GM12878 (cell line): ENCODE measurements around the gene NEU1. TPM values are rescaled to one million over a fixed set of nuclear protein-coding genes. Genes with fewer than 3 reads are reported as not detected.

Experiments
- BHLHE40 ChIP-seq, 2 experiments: fragments of 450-650 bp in 1 of 2; IDR thresholded peaks; 2 replicates each; pipeline ENCODE4 v1.6.1; 2011 to 2017; ENCODE audit warnings: low read depth in 2 of 2, borderline replicate concordance in 1 of 2, improper control_type of control experiment in 1 of 2, low read length in 1 of 2, mild to moderate bottlenecking in 1 of 2
- CREB1 ChIP-seq: IDR thresholded peaks from 2 replicates; pipeline ENCODE4 v1.6.1; 2012; ENCODE audit warnings: low read depth, mild to moderate bottlenecking, inconsistent platforms
- EP300 ChIP-seq, 2 experiments: fragments of 150-350 bp in 1 of 2; IDR thresholded peaks; 2 replicates each; pipeline ENCODE4 v1.6.1; 2011 to 2012; ENCODE audit warnings: low read depth in 2 of 2, low read length in 2 of 2, borderline replicate concordance in 1 of 2, improper control_type of control experiment in 1 of 2, inconsistent platforms in 1 of 2; ENCODE audit not compliant: control insufficient read depth in 1 of 2
- FOXK2 ChIP-seq: fragments of 450-650 bp; IDR thresholded peaks from 2 replicates; pipeline ENCODE4 v1.6.1; 2017; ENCODE audit warnings: mild to moderate bottlenecking, moderate library complexity
- KDM1A ChIP-seq: fragments of 200-600 bp; sonication (generic); IDR thresholded peaks from 2 replicates; pipeline ENCODE4 v1.6.1; 2016; ENCODE audit warnings: borderline replicate concordance
- MEF2B ChIP-seq: fragments of 450-650 bp; IDR thresholded peaks from 2 replicates; pipeline ENCODE4 v1.6.1; 2018; ENCODE audit warnings: mild to moderate bottlenecking, moderate library complexity; ENCODE audit not compliant: partially characterized antibody, poor library complexity, severe bottlenecking
- NR2F1 ChIP-seq: fragments of 450-650 bp; conservative IDR thresholded peaks from 2 replicates; pipeline ENCODE4 v1.6.1; 2017; ENCODE audit warnings: mild to moderate bottlenecking
- POLR2AphosphoS2 ChIP-seq: IDR thresholded peaks from 2 replicates; pipeline ENCODE4 v1.6.1; 2011; ENCODE audit warnings: low read depth, mild to moderate bottlenecking, low read length, improper control_type of control experiment, moderate library complexity
- RB1 ChIP-seq: fragments of 450-650 bp; formaldehyde crosslinking; IDR thresholded peaks from 2 replicates; pipeline ENCODE4 v1.6.1; 2017; ENCODE audit warnings: mild to moderate bottlenecking, borderline replicate concordance
- SP1 ChIP-seq: IDR thresholded peaks from one replicate; pipeline ENCODE4 v1.6.1; 2011; ENCODE audit warnings: low read depth, low read length
- SREBF2 ChIP-seq: IDR thresholded peaks from 2 replicates; pipeline ENCODE4 v1.6.1; 2012; ENCODE audit warnings: mild to moderate bottlenecking, low read length
- SUZ12 ChIP-seq: fragments of 200-600 bp; sonication (generic); IDR thresholded peaks from one replicate; pipeline ENCODE4 v1.6.1; 2018; ENCODE audit warnings: antibody characterized with exemption, mild to moderate bottlenecking; ENCODE audit not compliant: unreplicated experiment
- polyA plus RNA-seq, 11 experiments: library from polyadenylated mRNA; depleted of rRNA in 4 of 11; unstranded in 6 of 11; stranded (reverse) in 5 of 11; fragments of >200 nt; fragmentation: Nextera tagmentation in 4 of 11; fragmentation: Illumina TruSeq in 1 of 11; extraction: Ambion mirVana in 4 of 11; extraction: Trizol in 1 of 11; gene quantifications; 1 replicate in 1 of 11; 2 replicates in 10 of 11; pipeline versions ENCODE4 v1.2.1 to v1.2.3, GENCODE V29; 2011 to 2016; ENCODE audit warnings: inconsistent platforms in 2 of 11, missing spikeins in 2 of 11, low read depth in 1 of 11
- total RNA-seq, 4 experiments: library from RNA; depleted of rRNA in 3 of 4; stranded (reverse); fragments of >200 nt in 3 of 4; fragmentation: Illumina TruSeq in 1 of 4; extraction: Trizol in 1 of 4; gene quantifications; 2 replicates each; pipeline versions ENCODE4 v1.2.1 to v1.2.3, GENCODE V29; 2013 to 2021
- TF ChIP-seq, protein P1 (sequence below): fragments of 450-650 bp; IDR thresholded peaks from 2 replicates; pipeline ENCODE4 v1.6.1; 2017; ENCODE audit warnings: mild to moderate bottlenecking, moderate library complexity
- TF ChIP-seq, protein P2 (sequence below): IDR thresholded peaks from 2 replicates; pipeline ENCODE4 v1.6.1; 2012; ENCODE audit warnings: improper control_type of control experiment, low read depth, low read length; ENCODE audit not compliant: insufficient replicate concordance
- TF ChIP-seq, protein P3 (sequence below): fragments of 450-650 bp; formaldehyde crosslinking; IDR thresholded peaks from 2 replicates; pipeline ENCODE4 v1.5.0; 2022; ENCODE audit warnings: mild to moderate bottlenecking, missing genetic modification characterization

The NEU1 gene
- total and polyA plus RNA-seq, 10 of the 15 experiments (the other 5 are each of a cell fraction or from before 2014, with no cell fraction given), result 7.2 to 26.9 (median 21.6) TPM

DNA sequence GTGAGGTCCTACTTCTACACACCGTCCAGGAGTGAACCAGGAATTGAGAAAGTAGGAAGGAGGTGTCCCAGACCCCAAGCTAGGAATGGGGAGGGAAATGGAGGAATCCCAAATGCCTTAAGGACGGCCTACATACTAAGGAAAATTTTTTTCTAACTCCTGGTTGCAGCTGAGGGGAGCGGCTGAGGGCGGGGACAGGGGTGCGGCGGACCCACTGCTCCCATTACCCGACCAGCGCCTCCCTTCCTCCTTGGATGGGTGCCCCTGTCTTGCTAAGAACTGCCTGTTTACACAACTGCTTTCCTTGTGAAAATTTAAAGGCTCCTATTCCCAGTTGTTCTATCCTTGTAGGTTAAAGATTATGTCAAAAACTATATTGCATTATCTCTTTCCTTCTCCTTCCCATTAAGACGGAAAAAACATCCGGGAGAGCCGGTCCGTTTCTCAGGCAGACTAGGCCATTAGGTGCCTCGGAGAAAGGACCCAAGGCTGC lies 35.8 kb downstream of the NEU1 start (continued):
- TF ChIP-seq, protein P1, sequence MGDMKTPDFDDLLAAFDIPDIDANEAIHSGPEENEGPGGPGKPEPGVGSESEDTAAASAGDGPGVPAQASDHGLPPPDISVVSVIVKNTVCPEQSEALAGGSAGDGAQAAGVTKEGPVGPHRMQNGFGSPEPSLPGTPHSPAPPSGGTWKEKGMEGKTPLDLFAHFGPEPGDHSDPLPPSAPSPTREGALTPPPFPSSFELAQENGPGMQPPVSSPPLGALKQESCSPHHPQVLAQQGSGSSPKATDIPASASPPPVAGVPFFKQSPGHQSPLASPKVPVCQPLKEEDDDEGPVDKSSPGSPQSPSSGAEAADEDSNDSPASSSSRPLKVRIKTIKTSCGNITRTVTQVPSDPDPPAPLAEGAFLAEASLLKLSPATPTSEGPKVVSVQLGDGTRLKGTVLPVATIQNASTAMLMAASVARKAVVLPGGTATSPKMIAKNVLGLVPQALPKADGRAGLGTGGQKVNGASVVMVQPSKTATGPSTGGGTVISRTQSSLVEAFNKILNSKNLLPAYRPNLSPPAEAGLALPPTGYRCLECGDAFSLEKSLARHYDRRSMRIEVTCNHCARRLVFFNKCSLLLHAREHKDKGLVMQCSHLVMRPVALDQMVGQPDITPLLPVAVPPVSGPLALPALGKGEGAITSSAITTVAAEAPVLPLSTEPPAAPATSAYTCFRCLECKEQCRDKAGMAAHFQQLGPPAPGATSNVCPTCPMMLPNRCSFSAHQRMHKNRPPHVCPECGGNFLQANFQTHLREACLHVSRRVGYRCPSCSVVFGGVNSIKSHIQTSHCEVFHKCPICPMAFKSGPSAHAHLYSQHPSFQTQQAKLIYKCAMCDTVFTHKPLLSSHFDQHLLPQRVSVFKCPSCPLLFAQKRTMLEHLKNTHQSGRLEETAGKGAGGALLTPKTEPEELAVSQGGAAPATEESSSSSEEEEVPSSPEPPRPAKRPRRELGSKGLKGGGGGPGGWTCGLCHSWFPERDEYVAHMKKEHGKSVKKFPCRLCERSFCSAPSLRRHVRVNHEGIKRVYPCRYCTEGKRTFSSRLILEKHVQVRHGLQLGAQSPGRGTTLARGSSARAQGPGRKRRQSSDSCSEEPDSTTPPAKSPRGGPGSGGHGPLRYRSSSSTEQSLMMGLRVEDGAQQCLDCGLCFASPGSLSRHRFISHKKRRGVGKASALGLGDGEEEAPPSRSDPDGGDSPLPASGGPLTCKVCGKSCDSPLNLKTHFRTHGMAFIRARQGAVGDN, result no peak
- TF ChIP-seq FOXK2, result no peak
- no peak for TF ChIP-seq SP1
- TF ChIP-seq, protein P2, sequence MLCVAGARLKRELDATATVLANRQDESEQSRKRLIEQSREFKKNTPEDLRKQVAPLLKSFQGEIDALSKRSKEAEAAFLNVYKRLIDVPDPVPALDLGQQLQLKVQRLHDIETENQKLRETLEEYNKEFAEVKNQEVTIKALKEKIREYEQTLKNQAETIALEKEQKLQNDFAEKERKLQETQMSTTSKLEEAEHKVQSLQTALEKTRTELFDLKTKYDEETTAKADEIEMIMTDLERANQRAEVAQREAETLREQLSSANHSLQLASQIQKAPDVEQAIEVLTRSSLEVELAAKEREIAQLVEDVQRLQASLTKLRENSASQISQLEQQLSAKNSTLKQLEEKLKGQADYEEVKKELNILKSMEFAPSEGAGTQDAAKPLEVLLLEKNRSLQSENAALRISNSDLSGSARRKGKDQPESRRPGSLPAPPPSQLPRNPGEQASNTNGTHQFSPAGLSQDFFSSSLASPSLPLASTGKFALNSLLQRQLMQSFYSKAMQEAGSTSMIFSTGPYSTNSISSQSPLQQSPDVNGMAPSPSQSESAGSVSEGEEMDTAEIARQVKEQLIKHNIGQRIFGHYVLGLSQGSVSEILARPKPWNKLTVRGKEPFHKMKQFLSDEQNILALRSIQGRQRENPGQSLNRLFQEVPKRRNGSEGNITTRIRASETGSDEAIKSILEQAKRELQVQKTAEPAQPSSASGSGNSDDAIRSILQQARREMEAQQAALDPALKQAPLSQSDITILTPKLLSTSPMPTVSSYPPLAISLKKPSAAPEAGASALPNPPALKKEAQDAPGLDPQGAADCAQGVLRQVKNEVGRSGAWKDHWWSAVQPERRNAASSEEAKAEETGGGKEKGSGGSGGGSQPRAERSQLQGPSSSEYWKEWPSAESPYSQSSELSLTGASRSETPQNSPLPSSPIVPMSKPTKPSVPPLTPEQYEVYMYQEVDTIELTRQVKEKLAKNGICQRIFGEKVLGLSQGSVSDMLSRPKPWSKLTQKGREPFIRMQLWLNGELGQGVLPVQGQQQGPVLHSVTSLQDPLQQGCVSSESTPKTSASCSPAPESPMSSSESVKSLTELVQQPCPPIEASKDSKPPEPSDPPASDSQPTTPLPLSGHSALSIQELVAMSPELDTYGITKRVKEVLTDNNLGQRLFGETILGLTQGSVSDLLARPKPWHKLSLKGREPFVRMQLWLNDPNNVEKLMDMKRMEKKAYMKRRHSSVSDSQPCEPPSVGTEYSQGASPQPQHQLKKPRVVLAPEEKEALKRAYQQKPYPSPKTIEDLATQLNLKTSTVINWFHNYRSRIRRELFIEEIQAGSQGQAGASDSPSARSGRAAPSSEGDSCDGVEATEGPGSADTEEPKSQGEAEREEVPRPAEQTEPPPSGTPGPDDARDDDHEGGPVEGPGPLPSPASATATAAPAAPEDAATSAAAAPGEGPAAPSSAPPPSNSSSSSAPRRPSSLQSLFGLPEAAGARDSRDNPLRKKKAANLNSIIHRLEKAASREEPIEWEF, result no peak
- no peak for TF ChIP-seq CREB1
- TF ChIP-seq MEF2B, result no peak
- no peak for TF ChIP-seq KDM1A
- TF ChIP-seq EP300 (IDR thresholded peaks at IDR 0.05; ENCODE audit: borderline replicate concordance in 1 of 2, control insufficient read depth in 1 of 2, low read depth in 2 of 2, low read length in 2 of 2), result no peak
- TF ChIP-seq SUZ12, result no peak
- TF ChIP-seq RB1, result no peak
- no peak for TF ChIP-seq SREBF2
- TF ChIP-seq NR2F1, result no peak
- TF ChIP-seq POLR2AphosphoS2, result no peak
- TF ChIP-seq BHLHE40 (IDR thresholded peaks at IDR 0.05; ENCODE audit: borderline replicate concordance in 1 of 2, low read depth in 2 of 2, low read length in 1 of 2), result no peak
- TF ChIP-seq, protein P3, sequence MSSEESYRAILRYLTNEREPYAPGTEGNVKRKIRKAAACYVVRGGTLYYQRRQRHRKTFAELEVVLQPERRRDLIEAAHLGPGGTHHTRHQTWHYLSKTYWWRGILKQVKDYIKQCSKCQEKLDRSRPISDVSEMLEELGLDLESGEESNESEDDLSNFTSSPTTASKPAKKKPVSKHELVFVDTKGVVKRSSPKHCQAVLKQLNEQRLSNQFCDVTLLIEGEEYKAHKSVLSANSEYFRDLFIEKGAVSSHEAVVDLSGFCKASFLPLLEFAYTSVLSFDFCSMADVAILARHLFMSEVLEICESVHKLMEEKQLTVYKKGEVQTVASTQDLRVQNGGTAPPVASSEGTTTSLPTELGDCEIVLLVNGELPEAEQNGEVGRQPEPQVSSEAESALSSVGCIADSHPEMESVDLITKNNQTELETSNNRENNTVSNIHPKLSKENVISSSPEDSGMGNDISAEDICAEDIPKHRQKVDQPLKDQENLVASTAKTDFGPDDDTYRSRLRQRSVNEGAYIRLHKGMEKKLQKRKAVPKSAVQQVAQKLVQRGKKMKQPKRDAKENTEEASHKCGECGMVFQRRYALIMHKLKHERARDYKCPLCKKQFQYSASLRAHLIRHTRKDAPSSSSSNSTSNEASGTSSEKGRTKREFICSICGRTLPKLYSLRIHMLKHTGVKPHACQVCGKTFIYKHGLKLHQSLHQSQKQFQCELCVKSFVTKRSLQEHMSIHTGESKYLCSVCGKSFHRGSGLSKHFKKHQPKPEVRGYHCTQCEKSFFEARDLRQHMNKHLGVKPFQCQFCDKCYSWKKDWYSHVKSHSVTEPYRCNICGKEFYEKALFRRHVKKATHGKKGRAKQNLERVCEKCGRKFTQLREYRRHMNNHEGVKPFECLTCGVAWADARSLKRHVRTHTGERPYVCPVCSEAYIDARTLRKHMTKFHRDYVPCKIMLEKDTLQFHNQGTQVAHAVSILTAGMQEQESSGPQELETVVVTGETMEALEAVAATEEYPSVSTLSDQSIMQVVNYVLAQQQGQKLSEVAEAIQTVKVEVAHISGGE (CRISPR knock-in tag), result no peak
